Memory B cell (primary cell): Measurements from ENCODE around the gene NEK6.

Source experiments
- ATAC-seq: fragments of 150-1000 bp; cut with Tn5 transposase; 2 replicates; pipeline ENCODE4 v1.10.0; 2021; ENCODE audit warnings: low read depth, mild to moderate bottlenecking, moderate library complexity
- DNase-seq, 2 donors: peaks; one replicate each; pipeline ENCODE4 v3.0.0; 2022; ENCODE audit warnings: low spot score in 2 of 2
- H3K27ac Mint-ChIP-seq: one replicate; pipeline ENCODE4 v1.8.0; 2022; ENCODE audit warnings: mild to moderate bottlenecking, moderate library complexity, mixed read lengths
- H3K27me3 Mint-ChIP-seq: one replicate; pipeline ENCODE4 v1.8.0; 2022; ENCODE audit warnings: mixed read lengths
- H3K36me3 Mint-ChIP-seq: one replicate; pipeline ENCODE4 v1.8.0; 2022; ENCODE audit warnings: mild to moderate bottlenecking, mixed read lengths
- H3K4me1 Mint-ChIP-seq: one replicate; pipeline ENCODE4 v1.8.0; 2022; ENCODE audit warnings: mixed read lengths
- H3K4me3 Mint-ChIP-seq: one replicate; pipeline ENCODE4 v1.8.0; 2022; ENCODE audit warnings: mild to moderate bottlenecking, moderate library complexity, mixed read lengths
- H3K9me3 Mint-ChIP-seq: one replicate; pipeline ENCODE4 v1.8.0; 2022; ENCODE audit warnings: mixed read lengths

Gene NEK6

GRCh38 chr9:124311283-124311682 lies 53.5 kb downstream of the NEK6 start:
- Mint-ChIP-seq H3K36me3 (peaks cover 10% of the 10 kb centered on the region), H3K4me1 (peaks cover 8% of the 10 kb centered on the region), H3K27ac (peak overlapping the region; percentile 14), H3K4me3 (no peak overlapping the region), H3K27me3 (no peaks in the 10 kb centered on the region), H3K9me3 (no peaks in the 10 kb centered on the region)
- ATAC-seq (no peak), DNase-seq (no peak)

GRCh38 chr9:124312290-124313265 lies 54.8 kb downstream of the NEK6 start:
- Mint-ChIP-seq H3K27ac (no peak overlapping the region), H3K9me3 (no peaks in the 10 kb centered on the region), H3K36me3 (peaks cover 16% of the 10 kb centered on the region), H3K4me3 (no peak overlapping the region), H3K27me3 (no peaks in the 10 kb centered on the region), H3K4me1 (peaks cover 5% of the 10 kb centered on the region)
- DNase-seq (no peak), ATAC-seq (no peak)

- ATAC-seq (no peak), DNase-seq (no peak)
- H3K9me3 Mint-ChIP-seq: no peaks in the 10 kb centered on the region
- H3K4me3 Mint-ChIP-seq: no peak overlapping the region
- H3K27me3 Mint-ChIP-seq: no peaks in the 10 kb centered on the region
- H3K27ac Mint-ChIP-seq: peak overlapping the region; percentile 60
- peaks cover 5% of the 10 kb centered on the region for H3K4me1 Mint-ChIP-seq
- H3K36me3 Mint-ChIP-seq: peaks cover 18% of the 10 kb centered on the region
These were observed 56.2 kb downstream of the NEK6 start for GRCh38 chr9:124313940-124314339.

- ATAC-seq: no peak
- H3K36me3 Mint-ChIP-seq: peaks cover 23% of the 10 kb centered on the region
- peaks cover 15% of the 10 kb centered on the region for H3K4me1 Mint-ChIP-seq
- DNase-seq: no peak
- no peak overlapping the region for H3K4me3 Mint-ChIP-seq
- H3K9me3 Mint-ChIP-seq: no peaks in the 10 kb centered on the region
- no peak overlapping the region for H3K27ac Mint-ChIP-seq
- H3K27me3 Mint-ChIP-seq: no peaks in the 10 kb centered on the region
These were observed 58.1 kb downstream of the NEK6 start for GRCh38 chr9:124315882-124316281.

GRCh38 chr9:124320062-124320973 lies 62.6 kb downstream of the NEK6 start:
- DNase-seq (peak; percentile 32), ATAC-seq (peak; percentile 16)
- H3K27me3 Mint-ChIP-seq: no peaks in the 10 kb centered on the region
- peaks cover 26% of the 10 kb centered on the region for H3K36me3 Mint-ChIP-seq
- peak overlapping the region; percentile 55 for H3K27ac Mint-ChIP-seq
- no peaks in the 10 kb centered on the region for H3K9me3 Mint-ChIP-seq
- peaks cover 24% of the 10 kb centered on the region for H3K4me1 Mint-ChIP-seq
- no peak overlapping the region for H3K4me3 Mint-ChIP-seq

- no peak overlapping the region for H3K27ac Mint-ChIP-seq
- ATAC-seq: no peak
- no peak for DNase-seq
- peaks cover 26% of the 10 kb centered on the region for H3K4me1 Mint-ChIP-seq
- H3K4me3 Mint-ChIP-seq: no peak overlapping the region
- H3K27me3 Mint-ChIP-seq: no peaks in the 10 kb centered on the region
- no peaks in the 10 kb centered on the region for H3K9me3 Mint-ChIP-seq
- H3K36me3 Mint-ChIP-seq: peaks cover 22% of the 10 kb centered on the region
These were observed 63.7 kb downstream of the NEK6 start for GRCh38 chr9:124321416-124321815.

- peaks cover 26% of the 10 kb centered on the region for H3K4me1 Mint-ChIP-seq
- H3K36me3 Mint-ChIP-seq: peaks cover 20% of the 10 kb centered on the region
- ATAC-seq (no peak), DNase-seq (no peak)
- H3K4me3 Mint-ChIP-seq: no peak overlapping the region
- peak overlapping the region; percentile 78 for H3K27ac Mint-ChIP-seq
- H3K27me3 Mint-ChIP-seq: no peaks in the 10 kb centered on the region
- H3K9me3 Mint-ChIP-seq: no peaks in the 10 kb centered on the region
These were observed 64.2 kb downstream of the NEK6 start for GRCh38 chr9:124321935-124322334.

GRCh38 chr9:124322618-124323432 lies 65.1 kb downstream of the NEK6 start:
- Mint-ChIP-seq H3K9me3 (no peaks in the 10 kb centered on the region), H3K36me3 (peaks cover 20% of the 10 kb centered on the region), H3K27me3 (no peaks in the 10 kb centered on the region), H3K4me3 (no peak overlapping the region), H3K4me1 (peaks cover 26% of the 10 kb centered on the region), H3K27ac (peak overlapping the region; percentile 78)
- DNase-seq (no peak), ATAC-seq (no peak)

GRCh38 chr9:124323904-124324303 lies 66.2 kb downstream of the NEK6 start:
- peak overlapping the region; percentile 78 for H3K27ac Mint-ChIP-seq

GRCh38 chr9:124325816-124326215 lies 68.1 kb downstream of the NEK6 start:
- H3K9me3 Mint-ChIP-seq: no peaks in the 10 kb centered on the region
- H3K4me3 Mint-ChIP-seq: no peak overlapping the region
- ATAC-seq (no peak), DNase-seq (no peak)
- H3K27ac Mint-ChIP-seq: peak overlapping the region; percentile 78
- H3K36me3 Mint-ChIP-seq: peaks cover 24% of the 10 kb centered on the region
- H3K27me3 Mint-ChIP-seq: no peaks in the 10 kb centered on the region
- H3K4me1 Mint-ChIP-seq: peaks cover 17% of the 10 kb centered on the region

More at GRCh38 chr9:124323904-124324303, 66.2 kb downstream of the NEK6 start:
- ATAC-seq (no peak), DNase-seq (no peak)
- H3K4me3 Mint-ChIP-seq: no peak overlapping the region
- no peaks in the 10 kb centered on the region for H3K9me3 Mint-ChIP-seq
- no peaks in the 10 kb centered on the region for H3K27me3 Mint-ChIP-seq
- peaks cover 26% of the 10 kb centered on the region for H3K4me1 Mint-ChIP-seq
- peaks cover 25% of the 10 kb centered on the region for H3K36me3 Mint-ChIP-seq

- H3K36me3 Mint-ChIP-seq: peaks cover 24% of the 10 kb centered on the region
- H3K4me1 Mint-ChIP-seq: peaks cover 17% of the 10 kb centered on the region
- peak overlapping the region; percentile 31 for H3K27ac Mint-ChIP-seq
These were observed 68.6 kb downstream of the NEK6 start for GRCh38 chr9:124326378-124326777.

GRCh38 chr9:124327491-124327890 lies 69.7 kb downstream of the NEK6 start:
- ATAC-seq: no peak
- no peaks in the 10 kb centered on the region for H3K27me3 Mint-ChIP-seq
- H3K27ac Mint-ChIP-seq: no peak overlapping the region
- peaks cover 26% of the 10 kb centered on the region for H3K36me3 Mint-ChIP-seq
- H3K4me1 Mint-ChIP-seq: peaks cover 17% of the 10 kb centered on the region
- H3K9me3 Mint-ChIP-seq: no peaks in the 10 kb centered on the region
- no peak for DNase-seq
- H3K4me3 Mint-ChIP-seq: no peak overlapping the region

More at GRCh38 chr9:124326378-124326777, 68.6 kb downstream of the NEK6 start:
- Mint-ChIP-seq H3K9me3 (no peaks in the 10 kb centered on the region), H3K27me3 (no peaks in the 10 kb centered on the region), H3K4me3 (no peak overlapping the region)
- ATAC-seq: no peak
- no peak for DNase-seq

GRCh38 chr9:124328285-124328684 lies 70.5 kb downstream of the NEK6 start:
- no peak overlapping the region for H3K4me3 Mint-ChIP-seq
- ATAC-seq: no peak
- peaks cover 23% of the 10 kb centered on the region for H3K36me3 Mint-ChIP-seq
- H3K27ac Mint-ChIP-seq: no peak overlapping the region
- H3K4me1 Mint-ChIP-seq: peaks cover 12% of the 10 kb centered on the region
- H3K9me3 Mint-ChIP-seq: no peaks in the 10 kb centered on the region
- no peak for DNase-seq
- no peaks in the 10 kb centered on the region for H3K27me3 Mint-ChIP-seq
